NCI-H2081 (cell line): Measurements from ENCODE around the gene PTPN4.
"Not testable (repeated sequence)": the region's sequence is repeated elsewhere in the genome, so short reads cannot be mapped to it uniquely, and the experiment has no call there.

Experiments used
- DNase-seq, 2 experiments: peaks; one replicate each; lab custom pipeline; 2025; lab: John Stamatoyannopoulos, UW

Gene PTPN4

DNA sequence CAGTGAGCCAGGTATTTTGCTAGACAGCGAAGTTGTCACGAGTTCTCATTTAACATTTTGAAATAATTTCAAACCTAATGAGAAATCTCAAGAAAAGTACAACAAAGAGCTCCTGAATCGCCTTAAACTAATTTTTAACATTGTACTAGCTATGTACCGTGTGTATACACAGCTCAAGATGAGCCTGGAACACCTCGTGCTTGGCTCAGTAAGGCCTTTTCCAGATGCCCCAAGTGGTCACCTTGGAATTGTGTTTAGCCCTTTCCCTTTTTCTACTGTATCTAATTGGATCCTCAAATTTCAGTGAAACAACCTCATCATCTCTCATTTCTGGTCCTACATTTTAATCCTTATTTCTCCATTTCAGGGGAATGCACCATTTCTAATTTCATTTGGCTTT is 7.2 kb downstream of the PTPN4 start:
- no peak for DNase-seq

DNA sequence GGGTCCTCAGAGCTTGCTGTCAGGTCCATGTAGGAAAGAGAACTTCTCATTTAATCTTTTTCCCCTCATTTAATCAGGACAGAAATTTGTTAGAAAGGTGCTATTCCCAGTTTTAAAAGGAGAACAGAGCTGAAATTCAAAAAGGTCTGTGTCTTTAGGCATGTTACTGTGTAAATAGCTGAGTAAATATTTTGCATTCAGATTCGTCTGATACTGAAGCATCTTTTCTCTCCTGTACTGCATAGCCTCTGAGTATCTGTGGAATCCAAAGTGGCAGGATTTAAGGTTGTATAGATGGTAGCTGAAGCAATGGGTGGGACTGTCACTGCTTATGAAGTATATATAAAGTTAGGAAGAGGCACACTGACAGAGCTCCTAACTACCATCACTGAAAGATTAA is 9.0 kb downstream of the PTPN4 start:
- no peak for DNase-seq

DNA sequence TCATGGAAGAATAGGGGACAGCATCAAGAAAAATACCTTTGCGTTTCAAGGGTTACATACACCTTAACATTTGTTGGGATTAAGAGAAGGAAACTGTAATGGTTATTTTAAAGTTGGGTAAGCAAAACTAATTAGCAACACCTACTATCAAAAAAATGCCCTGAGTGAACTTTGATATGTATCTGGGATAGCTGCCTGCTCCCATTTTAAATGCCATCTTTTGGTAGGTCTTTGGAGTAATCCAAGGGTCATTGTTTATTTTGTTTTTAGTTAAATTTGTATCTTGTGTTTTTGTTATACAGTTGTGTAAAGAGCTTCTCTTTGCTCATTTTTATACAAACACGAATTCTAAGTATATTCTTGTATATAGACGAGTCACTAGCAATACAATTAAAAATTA is 9.9 kb downstream of the PTPN4 start:
- DNase-seq = no peak

DNA sequence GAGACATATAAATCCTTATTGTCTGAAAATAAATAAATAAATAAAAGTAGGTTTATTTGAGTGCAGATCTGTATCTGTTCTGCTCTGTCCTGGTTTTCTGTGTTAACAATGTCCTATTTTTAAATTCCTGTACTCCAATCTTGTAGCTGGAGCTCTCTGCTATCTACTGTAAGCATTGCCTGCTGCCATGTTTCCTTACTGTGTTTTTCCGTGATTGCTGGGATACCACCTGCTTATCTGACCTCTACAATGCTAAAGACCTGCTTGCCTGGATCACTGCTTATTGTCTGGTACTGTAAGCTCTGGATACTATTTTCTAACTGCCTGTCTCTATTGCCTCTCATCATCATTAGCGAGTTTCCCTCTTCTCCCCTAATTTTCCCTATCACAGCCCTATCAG is 11.6 kb downstream of the PTPN4 start:
- no peak for DNase-seq

DNA sequence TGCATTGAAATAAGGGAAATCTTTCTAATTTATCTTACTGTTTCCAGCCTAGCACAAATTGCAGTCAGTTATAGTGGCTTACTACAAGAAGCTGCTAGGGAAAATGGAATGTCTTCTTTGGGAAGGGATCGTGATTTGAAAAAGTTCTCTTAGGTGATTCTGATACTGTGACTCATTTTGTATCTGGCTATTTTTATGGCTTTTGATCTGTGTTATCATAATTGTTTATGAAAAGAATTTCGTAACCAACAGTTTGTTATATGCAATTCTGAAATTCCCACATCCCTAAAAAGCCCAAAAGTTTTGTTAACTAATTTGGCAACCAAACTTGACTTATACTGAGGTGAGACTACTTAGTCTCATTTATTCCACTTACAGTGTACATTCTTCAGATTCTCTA is 12.4 kb downstream of the PTPN4 start:
- DNase-seq = no peak

DNA sequence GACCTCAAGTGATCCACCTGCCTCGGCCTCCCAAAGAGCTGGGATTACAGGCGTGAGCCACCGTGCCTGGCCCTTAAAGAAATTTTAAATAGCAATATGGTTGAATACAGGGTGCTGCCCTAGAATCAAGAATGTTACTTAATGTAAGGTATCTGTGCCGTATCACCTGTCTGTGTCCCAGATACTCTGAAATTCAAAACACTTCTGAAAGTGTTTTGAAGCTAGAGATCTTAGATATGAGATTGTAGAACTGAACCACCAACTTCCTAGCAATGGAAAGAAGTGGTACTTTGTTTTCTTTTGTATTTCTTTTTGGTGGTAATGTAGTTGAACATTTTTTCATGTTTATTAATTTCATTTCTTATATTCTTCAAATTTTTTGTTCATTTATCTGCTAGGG is 13.0 kb downstream of the PTPN4 start:
- DNase-seq = no peak

DNA sequence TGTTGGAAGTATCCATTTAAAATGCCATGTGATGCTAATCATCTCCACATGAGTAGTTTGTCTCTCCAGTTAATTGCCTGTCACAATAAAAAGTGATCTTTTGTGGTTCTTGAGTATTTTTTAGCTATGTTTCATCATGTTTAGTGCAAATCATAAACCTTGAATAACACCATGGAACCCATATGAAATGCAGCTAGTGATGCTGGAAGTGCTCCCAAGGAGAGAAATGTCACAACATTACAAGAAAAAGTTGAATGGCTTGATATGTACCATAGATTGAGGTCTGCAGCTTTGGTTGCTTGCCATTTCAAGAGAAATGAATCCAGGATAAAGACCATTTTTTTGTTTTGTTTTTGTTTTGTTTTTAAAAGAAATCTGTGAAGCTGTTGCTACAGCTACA is 14.3 kb downstream of the PTPN4 start:
- no peak for DNase-seq

DNA sequence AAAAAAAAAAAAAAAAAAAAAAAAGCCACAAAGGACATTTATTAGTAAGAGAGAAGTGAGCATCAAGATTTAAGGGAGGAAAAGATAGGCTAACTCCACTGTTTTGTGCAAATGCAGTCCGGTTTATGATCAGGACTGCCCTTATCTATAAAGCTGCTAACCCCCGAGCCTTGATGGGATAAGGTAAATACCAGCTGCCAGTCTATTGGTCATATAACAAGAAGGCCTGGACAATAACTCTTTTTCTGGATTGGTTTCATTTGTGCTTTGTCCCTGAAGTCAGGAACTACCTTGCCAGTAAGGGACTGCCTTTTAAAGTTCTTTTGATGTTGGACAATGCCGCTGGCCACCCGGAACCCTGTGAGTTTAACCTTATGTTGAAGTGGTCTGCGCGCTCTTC is 15.4 kb downstream of the PTPN4 start:
- DNase-seq = no peak

DNA sequence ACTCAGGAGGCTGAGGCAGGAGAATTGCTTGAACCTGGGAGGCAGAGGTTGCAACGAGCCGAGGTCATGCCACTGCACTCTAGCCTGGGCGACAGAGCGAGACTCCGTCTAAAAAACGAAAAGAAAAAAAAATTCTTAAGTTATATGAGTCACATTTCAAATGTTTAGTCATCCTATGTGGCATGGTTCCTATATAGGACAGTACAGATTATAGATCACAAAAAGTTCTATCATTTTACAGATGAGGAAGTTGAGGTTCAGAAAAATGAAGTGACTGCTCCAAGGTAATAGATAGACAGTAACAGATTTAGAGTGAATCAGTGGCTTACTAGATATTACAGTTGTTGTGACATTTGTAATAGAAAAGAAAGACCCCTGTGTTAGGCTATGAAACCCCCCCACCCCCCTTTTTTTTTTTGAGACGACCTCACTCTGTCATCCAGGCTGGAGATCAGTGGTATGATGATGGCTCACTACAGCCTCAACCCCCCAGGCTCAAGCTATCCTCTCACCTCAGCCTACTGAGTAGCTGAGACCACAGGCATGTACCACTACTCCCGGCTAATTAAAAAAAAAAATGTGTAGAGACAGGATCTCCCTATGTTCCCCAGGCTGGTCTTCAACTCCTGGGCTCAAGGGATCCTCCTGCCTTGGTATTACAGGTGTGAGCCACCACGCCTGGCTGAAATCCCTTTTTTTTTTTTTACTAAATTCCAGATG is 22.7 kb downstream of the PTPN4 start:
- no peak for DNase-seq

DNA sequence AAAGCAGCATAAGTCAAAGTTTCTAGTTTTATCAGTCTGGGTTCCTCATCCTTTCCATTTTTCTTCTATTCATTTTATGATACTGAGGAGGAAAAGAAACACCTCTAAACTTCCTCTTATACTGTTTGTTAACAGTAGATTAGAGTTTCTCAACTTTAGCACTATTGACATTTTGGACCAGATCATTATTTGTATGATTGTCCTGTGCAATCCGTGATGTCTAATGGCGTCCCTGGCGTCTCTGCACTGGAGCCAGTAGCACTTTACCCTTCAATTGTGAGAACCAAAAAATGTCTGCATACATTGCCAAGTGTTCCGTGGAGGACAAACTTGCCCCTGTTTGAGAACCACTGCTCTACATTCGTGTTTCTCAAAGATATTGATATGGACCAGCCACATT is 25.2 kb downstream of the PTPN4 start:
- DNase-seq = no peak

DNA sequence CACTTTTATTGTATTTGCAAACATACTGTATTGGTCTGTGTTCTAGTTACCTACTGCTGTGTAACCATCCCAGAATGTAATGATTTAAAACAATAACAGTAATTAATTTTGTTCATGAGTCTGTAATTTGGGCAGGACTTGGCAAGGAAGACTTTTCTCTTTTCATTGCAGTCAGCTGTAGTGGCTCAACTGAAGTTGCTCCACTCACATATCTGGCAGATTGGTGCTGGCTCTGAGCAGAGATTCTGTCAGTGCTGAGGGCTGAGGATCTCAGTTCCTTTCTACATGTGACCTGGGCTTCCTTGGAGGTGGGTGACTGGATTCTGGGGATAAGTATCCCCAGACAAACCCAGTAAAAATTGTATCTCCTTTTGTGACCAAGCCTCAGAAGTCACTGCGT is 26.6 kb downstream of the PTPN4 start:
- no peak for DNase-seq

DNA sequence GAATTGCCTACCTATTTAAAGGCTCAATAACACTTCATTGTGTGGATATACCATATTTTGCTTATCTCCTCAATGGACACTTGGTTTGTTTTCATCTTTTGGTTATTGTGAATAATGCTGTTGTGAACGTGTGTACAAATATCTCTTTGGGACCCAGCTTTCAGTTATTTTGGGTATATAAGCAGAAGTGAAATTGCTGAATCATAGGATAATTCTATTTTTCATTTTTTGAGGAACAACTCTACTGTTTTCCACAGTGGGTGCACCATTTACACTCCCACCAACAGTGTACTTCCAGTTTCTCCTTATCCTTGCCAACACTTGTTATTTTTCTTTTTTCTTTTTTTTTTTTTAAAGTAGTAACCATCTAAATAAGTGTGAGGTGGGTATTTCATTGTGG is 29.0 kb downstream of the PTPN4 start:
- no peak for DNase-seq

DNA sequence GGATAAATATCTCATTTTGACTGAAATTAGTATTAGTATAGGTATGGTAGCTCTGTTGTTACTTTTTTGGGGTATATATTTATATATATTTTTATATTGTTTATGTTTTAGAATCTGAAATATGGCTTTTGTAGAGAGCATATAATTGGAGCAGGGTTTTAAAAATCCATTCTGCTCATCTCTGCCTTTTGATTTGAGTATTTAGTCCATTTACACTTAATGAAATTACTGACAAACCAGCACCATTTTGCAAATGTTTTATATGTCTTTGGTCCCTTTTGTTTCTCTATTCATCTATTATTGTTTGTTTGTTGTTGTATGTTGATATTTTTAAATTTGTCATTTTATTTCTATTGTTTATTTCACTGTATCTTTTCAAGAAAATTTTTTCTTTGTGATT is 30.7 kb downstream of the PTPN4 start:
- no peak for DNase-seq

DNA sequence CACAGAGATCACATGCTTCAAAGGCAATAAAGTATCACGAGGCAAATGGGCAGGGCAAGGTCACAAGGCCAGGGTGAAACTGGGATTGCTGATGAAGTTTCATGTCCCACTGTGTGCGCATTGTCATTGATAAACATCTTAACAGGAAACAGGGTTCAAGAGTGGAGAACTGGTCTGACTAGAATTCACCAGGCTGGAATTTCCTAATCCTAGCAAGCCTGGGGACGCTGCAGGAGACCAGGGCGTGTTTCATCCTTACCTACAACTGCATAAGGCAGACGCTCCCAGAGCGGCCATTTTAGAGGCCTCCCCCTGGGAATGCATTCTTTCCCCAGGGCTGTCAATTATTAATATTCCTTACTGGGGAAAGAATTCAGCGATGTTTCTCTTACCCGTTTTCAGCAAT is 33.2 kb downstream of the PTPN4 start:
- no peak for DNase-seq

DNA sequence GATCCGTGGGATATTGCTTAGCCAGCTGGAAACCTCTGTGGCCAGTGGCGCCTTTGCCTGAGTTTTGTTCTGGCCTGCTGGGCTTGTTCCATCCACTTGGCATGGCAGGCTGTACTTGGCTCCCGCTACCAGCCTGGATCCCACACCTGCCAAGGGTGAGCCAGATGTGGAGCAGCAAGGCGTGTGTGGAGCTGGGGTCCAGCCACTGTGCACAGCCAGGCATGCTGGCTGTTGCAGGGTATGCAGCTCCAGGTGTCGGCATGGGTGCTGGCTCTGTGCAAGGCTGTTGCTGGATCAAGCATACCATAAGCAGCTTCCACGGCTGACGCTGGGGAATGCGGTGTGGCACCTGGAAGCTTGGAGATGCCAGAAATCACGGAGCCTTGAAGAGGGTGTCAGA is 34.5 kb downstream of the PTPN4 start:
- DNase-seq = no peak

DNA sequence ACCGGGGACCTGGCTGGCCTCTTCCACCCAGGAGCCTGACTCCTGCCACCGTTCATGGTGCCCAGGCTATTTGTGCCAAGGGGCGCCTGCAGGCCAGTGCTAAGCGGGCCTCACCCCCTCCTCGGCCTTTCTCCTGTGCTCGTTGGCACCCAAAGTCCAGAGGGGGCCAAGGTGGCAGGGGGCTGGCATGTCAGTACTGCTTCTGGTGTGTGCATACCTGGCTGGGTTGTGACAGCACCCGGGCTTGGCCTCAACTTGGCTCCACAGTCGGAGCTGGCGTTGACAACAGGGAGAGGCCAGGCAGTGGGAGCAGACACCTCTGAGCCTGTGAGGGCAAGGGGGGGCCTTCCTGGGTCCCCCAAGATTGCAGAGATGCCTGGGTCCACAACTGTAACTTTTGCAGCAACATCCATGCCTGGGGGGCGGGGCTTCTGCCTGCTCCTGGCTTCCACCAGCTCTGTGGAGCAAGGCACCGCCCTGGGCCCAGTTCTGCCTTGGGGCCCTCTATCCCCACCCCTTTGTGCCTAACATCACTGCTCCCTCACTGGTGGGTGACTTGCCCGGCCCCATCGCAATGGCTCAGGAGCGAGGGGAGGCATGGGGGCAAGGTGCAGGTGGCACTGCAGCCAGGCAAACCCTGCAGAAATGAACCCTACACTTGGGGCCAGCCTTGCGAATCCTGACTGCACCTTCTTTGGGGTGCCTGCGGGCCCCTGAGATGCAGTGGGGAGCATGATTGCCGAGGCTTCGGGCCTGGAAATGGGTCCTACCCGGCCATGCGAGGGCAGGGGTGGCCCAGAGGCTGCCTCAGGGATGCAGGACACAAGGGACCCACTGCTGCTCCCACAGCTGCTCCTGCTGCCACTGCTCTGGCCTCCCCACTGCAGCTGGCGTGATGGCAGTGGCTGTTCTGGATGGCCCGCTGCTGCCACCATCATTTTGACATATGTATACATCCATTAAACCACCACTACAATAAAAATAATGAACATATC is 35.9 kb downstream of the PTPN4 start:
- no peak for DNase-seq

DNA sequence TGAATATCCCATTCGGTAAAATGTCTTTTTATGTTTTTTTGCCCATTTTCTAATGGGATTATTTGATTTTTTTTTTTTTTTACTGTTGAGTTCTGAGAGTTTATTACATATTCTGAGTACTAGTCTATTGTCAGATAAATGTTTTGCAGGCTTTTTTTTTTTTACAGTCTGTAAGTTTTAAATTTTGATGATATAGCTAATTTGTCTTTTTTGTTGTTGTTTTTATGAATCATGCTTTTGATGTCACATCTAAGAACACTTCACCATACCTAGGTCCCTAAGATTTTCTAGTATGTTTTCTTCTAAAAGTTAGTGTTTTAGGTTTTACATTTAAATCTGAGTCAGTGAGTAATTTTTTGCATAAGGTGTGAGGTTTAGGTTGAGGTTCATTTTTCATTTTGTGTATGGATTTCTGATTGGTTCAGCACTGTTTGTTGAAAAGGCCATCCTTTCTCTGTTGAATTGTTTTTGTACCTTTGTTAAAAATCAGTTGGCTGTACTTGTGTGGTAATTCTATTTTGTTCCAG is 40.7 kb downstream of the PTPN4 start:
- no peak for DNase-seq

DNA sequence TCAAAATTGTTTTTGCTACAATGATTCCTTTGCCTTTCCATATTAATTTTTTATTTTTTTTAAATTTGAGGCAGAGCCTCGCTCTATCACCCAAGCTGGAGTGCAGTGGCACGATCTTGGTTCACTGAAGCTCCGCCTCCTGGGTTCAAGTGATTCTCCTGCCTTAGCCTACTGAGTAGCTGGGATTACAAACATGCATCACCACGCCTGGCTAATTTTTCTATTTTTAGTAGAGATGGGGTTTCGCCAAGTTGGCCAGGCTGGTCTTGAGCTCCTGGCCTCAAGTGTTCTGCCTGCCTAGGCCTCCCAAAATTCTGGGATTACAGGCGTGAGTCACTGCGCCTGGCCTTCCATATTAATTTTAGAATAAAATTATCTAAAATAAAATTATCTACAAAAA is 41.3 kb downstream of the PTPN4 start:
- DNase-seq = no peak

DNA sequence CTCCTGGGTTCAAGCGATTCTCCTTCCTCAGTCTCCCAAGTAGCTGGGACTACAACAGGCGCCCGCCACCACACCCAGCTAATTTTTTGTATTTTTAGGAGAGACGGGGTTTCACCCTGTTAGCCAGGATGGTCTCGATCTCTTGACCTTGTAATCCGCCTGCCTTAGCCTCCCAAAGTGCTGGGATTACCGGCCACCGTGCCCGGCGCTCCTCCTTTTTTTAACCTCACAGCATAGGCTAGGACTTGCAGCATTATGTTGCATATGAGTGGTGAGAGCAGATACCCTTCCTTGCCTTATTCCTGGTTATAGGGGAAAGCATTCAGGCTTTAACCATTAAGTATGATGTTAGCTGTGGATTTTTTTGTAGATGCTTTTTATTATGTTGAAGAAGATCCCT is 42.3 kb downstream of the PTPN4 start:
- DNase-seq = not testable (repeated sequence)

DNA sequence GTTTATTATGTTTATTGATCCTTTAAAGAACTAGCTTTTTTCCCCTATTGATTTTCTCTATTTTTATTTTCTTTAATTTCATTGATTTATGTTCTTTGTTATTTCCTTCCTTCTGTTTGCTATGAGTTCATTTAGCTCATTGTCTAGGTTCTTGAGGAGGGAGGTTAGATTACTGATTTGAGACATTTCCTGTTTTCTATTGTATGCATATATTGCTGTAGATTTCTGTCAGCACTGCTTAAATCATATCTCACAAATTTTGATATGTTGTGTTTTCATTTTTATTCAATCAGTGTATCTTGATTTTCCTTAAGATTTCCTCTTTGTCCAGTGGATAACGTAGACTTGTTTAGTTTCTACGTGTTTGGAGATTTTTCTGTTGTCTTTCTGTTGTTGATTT is 43.4 kb downstream of the PTPN4 start:
- no peak for DNase-seq

DNA sequence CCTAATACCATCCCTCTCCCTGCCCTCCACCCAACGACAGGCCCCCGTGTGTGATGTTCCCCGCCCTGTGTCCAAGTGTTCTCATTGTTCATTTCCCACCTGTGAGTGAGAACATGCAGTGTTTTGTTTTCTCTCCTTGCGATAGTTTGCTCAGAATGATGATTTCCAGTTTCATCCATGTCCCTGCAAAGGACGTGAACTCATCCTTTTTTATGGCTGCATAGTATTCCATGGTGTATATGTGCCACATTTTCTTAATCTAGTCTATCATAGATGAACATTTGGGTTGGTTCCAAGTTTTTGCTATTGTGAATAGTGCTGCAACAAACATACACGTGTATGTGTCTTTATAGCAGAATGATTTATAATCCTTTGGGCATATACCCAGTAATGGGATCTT is 44.7 kb downstream of the PTPN4 start:
- not testable (repeated sequence) for DNase-seq

DNA sequence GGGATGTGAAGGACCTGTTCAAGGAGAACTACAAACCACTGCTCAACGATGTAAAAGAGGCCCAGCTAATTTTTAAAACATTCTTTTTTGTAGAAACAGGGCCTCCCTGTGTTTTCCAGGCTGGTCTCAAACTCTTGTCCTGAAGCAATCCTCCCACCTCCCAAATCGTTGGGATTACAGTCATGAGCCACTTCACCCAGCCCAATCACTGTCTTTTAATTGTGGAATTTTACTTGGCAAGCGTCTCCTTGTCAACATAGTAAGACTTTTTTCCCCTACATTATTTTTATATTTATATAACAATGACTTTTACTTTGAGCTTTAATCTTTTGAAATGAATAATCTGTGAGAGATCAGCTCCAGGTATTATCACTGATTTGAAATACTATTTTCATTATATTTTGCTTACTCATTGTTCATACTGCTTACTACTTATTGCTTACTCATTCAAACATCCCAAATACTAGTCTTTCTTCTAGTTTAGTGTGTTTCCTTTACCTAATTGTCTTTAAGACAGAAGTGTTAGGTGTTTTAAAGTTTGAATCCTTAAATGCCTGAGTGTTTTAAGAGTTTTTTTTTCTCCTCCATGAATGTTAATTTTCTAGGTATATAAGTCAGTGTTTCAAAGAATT is 48.9 kb downstream of the PTPN4 start:
- DNase-seq = no peak
